Measurements from ENCODE around the gene ELAVL3.

DNA sequence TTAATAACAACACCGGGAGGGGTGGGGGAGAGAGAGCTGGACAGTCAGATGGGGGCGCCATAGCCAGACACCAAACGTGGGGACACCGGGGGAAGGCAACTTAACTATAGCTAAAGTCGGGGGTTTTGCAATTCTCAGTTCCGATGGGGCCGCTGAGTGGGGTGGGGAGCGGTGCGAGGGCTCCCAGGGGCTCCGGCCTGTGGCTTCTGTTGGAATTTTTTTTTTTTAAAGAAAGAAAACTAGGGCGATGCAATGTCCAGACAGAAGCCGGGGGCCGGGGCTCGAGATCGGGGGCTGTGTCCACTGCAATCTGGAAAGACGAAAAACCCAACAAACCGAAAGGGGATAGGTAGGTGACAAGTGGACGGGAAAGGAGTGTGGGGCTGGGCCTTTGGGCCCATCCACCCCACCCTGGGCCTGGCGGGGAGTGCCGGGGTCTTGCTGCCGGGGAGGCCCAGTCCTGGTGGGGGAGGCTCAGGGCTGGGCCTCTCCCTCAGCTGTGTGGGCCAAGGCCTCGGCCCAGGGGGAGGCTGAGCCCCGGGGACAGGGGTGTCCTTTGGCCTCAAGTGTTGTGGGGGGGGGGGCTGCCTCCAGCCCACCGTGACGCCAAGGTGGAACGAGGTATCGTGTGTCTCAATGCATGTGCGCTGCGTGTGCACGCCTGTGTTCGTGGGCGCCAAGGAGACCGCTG, 28.1 kb downstream of the ELAVL3 start:
- TF ChIP-seq, protein P1, sequence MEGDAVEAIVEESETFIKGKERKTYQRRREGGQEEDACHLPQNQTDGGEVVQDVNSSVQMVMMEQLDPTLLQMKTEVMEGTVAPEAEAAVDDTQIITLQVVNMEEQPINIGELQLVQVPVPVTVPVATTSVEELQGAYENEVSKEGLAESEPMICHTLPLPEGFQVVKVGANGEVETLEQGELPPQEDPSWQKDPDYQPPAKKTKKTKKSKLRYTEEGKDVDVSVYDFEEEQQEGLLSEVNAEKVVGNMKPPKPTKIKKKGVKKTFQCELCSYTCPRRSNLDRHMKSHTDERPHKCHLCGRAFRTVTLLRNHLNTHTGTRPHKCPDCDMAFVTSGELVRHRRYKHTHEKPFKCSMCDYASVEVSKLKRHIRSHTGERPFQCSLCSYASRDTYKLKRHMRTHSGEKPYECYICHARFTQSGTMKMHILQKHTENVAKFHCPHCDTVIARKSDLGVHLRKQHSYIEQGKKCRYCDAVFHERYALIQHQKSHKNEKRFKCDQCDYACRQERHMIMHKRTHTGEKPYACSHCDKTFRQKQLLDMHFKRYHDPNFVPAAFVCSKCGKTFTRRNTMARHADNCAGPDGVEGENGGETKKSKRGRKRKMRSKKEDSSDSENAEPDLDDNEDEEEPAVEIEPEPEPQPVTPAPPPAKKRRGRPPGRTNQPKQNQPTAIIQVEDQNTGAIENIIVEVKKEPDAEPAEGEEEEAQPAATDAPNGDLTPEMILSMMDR (IDR thresholded peaks at IDR 0.05; ENCODE audit: extremely low read depth in 1 of 2, insufficient read depth in 1 of 2, low read depth in 1 of 2, low read length in 2 of 2), result no peak
- TF ChIP-seq FOS (IDR thresholded peaks at IDR 0.05; ENCODE audit: borderline replicate concordance, insufficient read depth, low read length), result no peak
- TF ChIP-seq POLR2A (IDR thresholded peaks at IDR 0.05; ENCODE audit: low read depth, low read length), result no peak
- no peak for TF ChIP-seq POLR2AphosphoS5 (IDR thresholded peaks at IDR 0.05; ENCODE audit: insufficient read depth, low read depth, low read length)
- no peak for TF ChIP-seq JUN (IDR thresholded peaks at IDR 0.05; ENCODE audit: borderline replicate concordance, insufficient read depth, insufficient read length, low read depth)
- TF ChIP-seq EZH2 (IDR thresholded peaks at IDR 0.05; ENCODE audit: borderline replicate concordance, low read depth, low read length, severe bottlenecking), result no peak
- TF ChIP-seq, protein P2, sequence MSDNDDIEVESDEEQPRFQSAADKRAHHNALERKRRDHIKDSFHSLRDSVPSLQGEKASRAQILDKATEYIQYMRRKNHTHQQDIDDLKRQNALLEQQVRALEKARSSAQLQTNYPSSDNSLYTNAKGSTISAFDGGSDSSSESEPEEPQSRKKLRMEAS (IDR thresholded peaks at IDR 0.05; ENCODE audit: insufficient read depth, insufficient read length), result no peak

Measured in endothelial cell of umbilical vein (primary cell).